ENCODE measurements around the gene ARL6IP6. TPM values are rescaled to one million over a fixed set of nuclear protein-coding genes. Genes with fewer than 3 reads are reported as not detected.

The ARL6IP6 gene
- total and polyA plus RNA-seq, 2 of the 13 experiments (the other 11 are each of a cell fraction or from before 2014, with no cell fraction given) = 45.0 to 65.9 TPM

- TF ChIP-seq, protein P1, sequence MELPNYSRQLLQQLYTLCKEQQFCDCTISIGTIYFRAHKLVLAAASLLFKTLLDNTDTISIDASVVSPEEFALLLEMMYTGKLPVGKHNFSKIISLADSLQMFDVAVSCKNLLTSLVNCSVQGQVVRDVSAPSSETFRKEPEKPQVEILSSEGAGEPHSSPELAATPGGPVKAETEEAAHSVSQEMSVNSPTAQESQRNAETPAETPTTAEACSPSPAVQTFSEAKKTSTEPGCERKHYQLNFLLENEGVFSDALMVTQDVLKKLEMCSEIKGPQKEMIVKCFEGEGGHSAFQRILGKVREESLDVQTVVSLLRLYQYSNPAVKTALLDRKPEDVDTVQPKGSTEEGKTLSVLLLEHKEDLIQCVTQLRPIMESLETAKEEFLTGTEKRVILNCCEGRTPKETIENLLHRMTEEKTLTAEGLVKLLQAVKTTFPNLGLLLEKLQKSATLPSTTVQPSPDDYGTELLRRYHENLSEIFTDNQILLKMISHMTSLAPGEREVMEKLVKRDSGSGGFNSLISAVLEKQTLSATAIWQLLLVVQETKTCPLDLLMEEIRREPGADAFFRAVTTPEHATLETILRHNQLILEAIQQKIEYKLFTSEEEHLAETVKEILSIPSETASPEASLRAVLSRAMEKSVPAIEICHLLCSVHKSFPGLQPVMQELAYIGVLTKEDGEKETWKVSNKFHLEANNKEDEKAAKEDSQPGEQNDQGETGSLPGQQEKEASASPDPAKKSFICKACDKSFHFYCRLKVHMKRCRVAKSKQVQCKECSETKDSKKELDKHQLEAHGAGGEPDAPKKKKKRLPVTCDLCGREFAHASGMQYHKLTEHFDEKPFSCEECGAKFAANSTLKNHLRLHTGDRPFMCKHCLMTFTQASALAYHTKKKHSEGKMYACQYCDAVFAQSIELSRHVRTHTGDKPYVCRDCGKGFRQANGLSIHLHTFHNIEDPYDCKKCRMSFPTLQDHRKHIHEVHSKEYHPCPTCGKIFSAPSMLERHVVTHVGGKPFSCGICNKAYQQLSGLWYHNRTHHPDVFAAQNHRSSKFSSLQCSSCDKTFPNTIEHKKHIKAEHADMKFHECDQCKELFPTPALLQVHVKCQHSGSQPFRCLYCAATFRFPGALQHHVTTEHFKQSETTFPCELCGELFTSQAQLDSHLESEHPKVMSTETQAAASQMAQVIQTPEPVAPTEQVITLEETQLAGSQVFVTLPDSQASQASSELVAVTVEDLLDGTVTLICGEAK (IDR thresholded peaks at IDR 0.05) = no peak
- TF ChIP-seq, protein P1 (CRISPR knock-in tag; IDR thresholded peaks at IDR 0.05) = no peak
- TF ChIP-seq BCL6 (CRISPR knock-in tag; IDR thresholded peaks at IDR 0.05) (0 out of 2 replicates have a peak, but pooled peaks have one; percentile 7), IRF2 (CRISPR knock-in tag; IDR thresholded peaks at IDR 0.05) (peak; percentile 41; the same call in 1 of the 2 replicates), THAP11 (CRISPR knock-in tag; IDR thresholded peaks at IDR 0.05) (peak; percentile 43; the same call in 1 of the 2 replicates), ZNF331 (CRISPR knock-in tag; IDR thresholded peaks at IDR 0.05) (peak; percentile 36; the same call in 1 of the 2 replicates), FOXO4 (CRISPR knock-in tag; conservative IDR thresholded peaks at IDR 0.05) (no peak), CEBPB (IDR thresholded peaks at IDR 0.05; ENCODE audit: borderline replicate concordance, low read depth, low read length) (no peak), ZNF484 (CRISPR knock-in tag; IDR thresholded peaks at IDR 0.05; ENCODE audit: borderline replicate concordance, low read depth) (no peak), ZNF644 (CRISPR knock-in tag; IDR thresholded peaks at IDR 0.05; ENCODE audit: low read depth) (peak; percentile 70; the same call in 1 of the 2 replicates), NCOR1 (IDR thresholded peaks at IDR 0.05; ENCODE audit: borderline replicate concordance, low read length) (no peak), ZNF749 (CRISPR knock-in tag; IDR thresholded peaks at IDR 0.05; ENCODE audit: borderline replicate concordance) (no peak), DMAP1 (CRISPR knock-in tag; IDR thresholded peaks at IDR 0.05) (peak; percentile 25; the same call in 1 of the 2 replicates), ZKSCAN1 (IDR thresholded peaks at IDR 0.05; ENCODE audit: low read length) (no peak), ZNF614 (CRISPR knock-in tag; IDR thresholded peaks at IDR 0.05; ENCODE audit: borderline replicate concordance) (0 out of 2 replicates have a peak, but pooled peaks have one; percentile 33), PCBP2 (optimal IDR thresholded peaks at IDR 0.05; ENCODE audit: low read depth, low read length, poor library complexity, severe bottlenecking) (no peak), SNRNP70 (IDR thresholded peaks at IDR 0.05; ENCODE audit: low read depth, low read length) (no peak)
- TF ChIP-seq, protein P2, sequence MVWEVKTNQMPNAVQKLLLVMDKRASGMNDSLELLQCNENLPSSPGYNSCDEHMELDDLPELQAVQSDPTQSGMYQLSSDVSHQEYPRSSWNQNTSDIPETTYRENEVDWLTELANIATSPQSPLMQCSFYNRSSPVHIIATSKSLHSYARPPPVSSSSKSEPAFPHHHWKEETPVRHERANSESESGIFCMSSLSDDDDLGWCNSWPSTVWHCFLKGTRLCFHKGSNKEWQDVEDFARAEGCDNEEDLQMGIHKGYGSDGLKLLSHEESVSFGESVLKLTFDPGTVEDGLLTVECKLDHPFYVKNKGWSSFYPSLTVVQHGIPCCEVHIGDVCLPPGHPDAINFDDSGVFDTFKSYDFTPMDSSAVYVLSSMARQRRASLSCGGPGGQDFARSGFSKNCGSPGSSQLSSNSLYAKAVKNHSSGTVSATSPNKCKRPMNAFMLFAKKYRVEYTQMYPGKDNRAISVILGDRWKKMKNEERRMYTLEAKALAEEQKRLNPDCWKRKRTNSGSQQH (CRISPR knock-in tag; IDR thresholded peaks at IDR 0.05; ENCODE audit: low read depth) = peak; percentile 78; the same call in 1 of the 2 replicates
These were observed 2.5 kb upstream of the ARL6IP6 start (continued) for GRCh38 chr2:152715854-152716428.
